ENCODE measurements around the gene COL16A1. TPM values are rescaled to one million over a fixed set of nuclear protein-coding genes. Genes with fewer than 3 reads are reported as not detected.

COL16A1 gene
- total RNA-seq, 2 donors from 2014 or later = 10.1 to 15.8 TPM

DNA sequence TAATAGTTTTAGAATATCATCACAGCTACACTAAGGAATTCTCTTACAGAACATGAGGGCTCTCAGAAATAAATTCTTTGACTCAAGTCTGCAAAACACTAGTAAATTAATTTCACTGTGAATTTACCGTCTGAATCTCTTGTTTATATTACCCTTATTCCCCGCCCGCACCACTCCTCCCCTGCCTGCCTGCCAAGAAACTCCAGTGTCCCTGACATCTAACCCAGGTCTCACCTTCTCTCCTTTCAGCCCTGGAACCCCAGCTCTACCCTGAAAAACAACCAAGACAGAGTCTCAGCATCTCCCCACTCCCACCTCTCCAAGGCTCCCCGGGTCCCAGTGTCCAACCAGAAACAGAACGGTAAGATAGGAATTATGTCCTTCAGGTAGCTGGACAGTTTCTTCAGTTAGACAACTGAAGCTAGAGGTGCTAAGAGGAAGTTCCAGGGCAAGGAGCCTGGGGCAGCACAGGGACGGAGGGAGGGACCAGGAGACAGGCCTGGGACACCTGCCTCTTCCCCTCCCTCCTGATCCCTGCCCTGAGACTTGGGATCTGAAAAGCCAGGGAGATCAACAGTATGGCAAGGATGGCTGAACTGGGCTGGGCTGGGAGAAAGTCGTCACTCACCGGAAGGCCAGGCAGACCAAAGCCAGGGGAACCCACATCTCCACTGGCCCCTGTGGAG lies 15.4 kb downstream of the COL16A1 start:
- no peak for ATAC-seq
- intact Hi-C loops (cut with DNase I) = no loop called here
- no peak overlapping the region for H3K4me3 ChIP-seq
- WGBS, 2 donors = 47 to 50% methylated on average over 7 to 8 of the region's 8 CpGs
- no peaks in the 10 kb centered on the region for H3K4me1 ChIP-seq
- H3K36me3 ChIP-seq (replicated peaks in 1 of 2; ENCODE audit: insufficient read depth in 1 of 2, low read depth in 2 of 2) = no peaks in the 10 kb centered on the region
- H3K27me3 ChIP-seq = no peaks in the 10 kb centered on the region
- H3K27ac ChIP-seq = no peak overlapping the region
- DNase-seq = no peak
- no peaks in the 10 kb centered on the region for H3K9me3 ChIP-seq
- TF ChIP-seq, protein P1, sequence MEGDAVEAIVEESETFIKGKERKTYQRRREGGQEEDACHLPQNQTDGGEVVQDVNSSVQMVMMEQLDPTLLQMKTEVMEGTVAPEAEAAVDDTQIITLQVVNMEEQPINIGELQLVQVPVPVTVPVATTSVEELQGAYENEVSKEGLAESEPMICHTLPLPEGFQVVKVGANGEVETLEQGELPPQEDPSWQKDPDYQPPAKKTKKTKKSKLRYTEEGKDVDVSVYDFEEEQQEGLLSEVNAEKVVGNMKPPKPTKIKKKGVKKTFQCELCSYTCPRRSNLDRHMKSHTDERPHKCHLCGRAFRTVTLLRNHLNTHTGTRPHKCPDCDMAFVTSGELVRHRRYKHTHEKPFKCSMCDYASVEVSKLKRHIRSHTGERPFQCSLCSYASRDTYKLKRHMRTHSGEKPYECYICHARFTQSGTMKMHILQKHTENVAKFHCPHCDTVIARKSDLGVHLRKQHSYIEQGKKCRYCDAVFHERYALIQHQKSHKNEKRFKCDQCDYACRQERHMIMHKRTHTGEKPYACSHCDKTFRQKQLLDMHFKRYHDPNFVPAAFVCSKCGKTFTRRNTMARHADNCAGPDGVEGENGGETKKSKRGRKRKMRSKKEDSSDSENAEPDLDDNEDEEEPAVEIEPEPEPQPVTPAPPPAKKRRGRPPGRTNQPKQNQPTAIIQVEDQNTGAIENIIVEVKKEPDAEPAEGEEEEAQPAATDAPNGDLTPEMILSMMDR (IDR thresholded peaks at IDR 0.05) = no peak
- no peak for TF ChIP-seq POLR2A (IDR thresholded peaks at IDR 0.05)

DNA sequence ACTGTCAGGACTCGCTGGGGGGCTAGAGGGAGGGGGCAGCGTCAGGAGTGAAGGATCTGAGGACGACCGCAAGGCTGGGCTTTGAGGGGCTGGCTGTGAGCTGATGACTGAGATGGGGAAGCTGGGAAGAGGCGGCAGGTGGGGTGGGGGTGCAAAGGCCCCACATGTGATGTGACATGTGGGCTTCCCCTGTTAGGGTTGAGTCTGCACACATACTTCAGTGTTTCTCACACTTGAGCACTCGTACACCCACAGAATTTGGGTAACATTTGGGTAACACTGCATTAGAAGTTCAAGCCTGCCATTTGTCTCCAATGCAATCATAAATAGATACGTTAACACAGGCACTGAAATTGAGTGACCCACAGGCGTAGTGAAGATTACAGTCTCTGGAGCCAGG lies 16.2 kb downstream of the COL16A1 start:
- DNase-seq = no peak
- intact Hi-C loops (cut with DNase I) = no loop called here
- WGBS, 2 donors = 69 to 84% methylated on average over 8 of the region's 8 CpGs
- TF ChIP-seq POLR2A (IDR thresholded peaks at IDR 0.05) = no peak
- TF ChIP-seq, protein P1 (IDR thresholded peaks at IDR 0.05) = no peak
- H3K9me3 ChIP-seq = no peaks in the 10 kb centered on the region
- no peaks in the 10 kb centered on the region for H3K27me3 ChIP-seq
- no peaks in the 10 kb centered on the region for H3K36me3 ChIP-seq (replicated peaks in 1 of 2; ENCODE audit: insufficient read depth in 1 of 2, low read depth in 2 of 2)
- H3K4me3 ChIP-seq = no peak overlapping the region
- H3K27ac ChIP-seq = no peak overlapping the region
- no peak for ATAC-seq
- no peaks in the 10 kb centered on the region for H3K4me1 ChIP-seq

DNA sequence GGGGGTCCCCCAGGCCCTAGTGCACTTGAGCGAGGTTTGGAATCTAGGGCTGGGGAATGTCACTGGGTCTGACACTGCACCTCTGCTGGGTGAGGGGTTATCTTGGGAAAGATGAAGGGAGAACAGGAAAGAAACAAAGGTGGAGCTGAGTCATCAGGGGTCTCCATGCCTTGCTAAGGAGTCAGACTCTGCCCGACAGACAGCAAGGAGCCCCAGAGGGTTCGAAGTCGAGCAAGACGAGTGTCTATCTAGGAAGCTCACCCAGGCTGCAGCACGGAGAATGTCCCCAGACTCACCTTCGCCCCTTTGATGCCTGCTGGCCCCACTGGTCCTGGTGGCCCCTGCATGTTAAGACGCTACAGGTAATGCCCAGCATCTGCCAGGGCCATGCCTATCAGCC lies 18.0 kb downstream of the COL16A1 start:
- Histone ChIP-seq H3K27me3 (no peaks in the 10 kb centered on the region), H3K36me3 (replicated peaks in 1 of 2; ENCODE audit: insufficient read depth in 1 of 2, low read depth in 2 of 2) (no peaks in the 10 kb centered on the region), H3K27ac (no peak overlapping the region), H3K4me1 (no peaks in the 10 kb centered on the region), H3K4me3 (no peak overlapping the region), H3K9me3 (no peaks in the 10 kb centered on the region)
- DNase-seq (no peak), ATAC-seq (no peak)
- WGBS, 2 donors = 73 to 77% methylated on average over 6 to 8 of the region's 8 CpGs
- TF ChIP-seq, protein P1 (IDR thresholded peaks at IDR 0.05) = no peak
- no peak for TF ChIP-seq POLR2A (IDR thresholded peaks at IDR 0.05)
- intact Hi-C loops (cut with DNase I) = no loop called here

DNA sequence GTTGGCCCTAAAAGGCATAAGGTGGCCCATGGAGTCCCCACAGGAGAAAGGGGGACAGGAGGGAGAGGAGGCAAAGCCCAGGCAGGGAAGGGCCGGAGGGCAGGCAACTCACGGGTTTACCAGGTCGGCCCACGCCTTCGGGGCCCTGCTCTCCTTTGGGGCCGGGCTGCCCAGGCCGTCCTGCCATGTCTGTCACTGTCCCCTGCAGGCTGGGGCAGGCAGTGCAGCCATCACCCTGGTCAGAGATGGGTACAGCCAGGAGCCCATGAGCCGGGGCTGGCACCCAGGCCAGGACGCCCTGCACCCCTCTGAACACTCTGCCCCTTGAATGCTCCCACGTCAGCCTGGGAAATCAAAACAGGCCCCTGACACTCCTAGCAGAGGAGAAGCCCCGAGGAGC lies 19.8 kb downstream of the COL16A1 start:
- Histone ChIP-seq H3K4me3 (no peak overlapping the region), H3K9me3 (no peaks in the 10 kb centered on the region), H3K27me3 (no peaks in the 10 kb centered on the region), H3K4me1 (no peaks in the 10 kb centered on the region), H3K27ac (no peak overlapping the region), H3K36me3 (replicated peaks in 1 of 2; ENCODE audit: insufficient read depth in 1 of 2, low read depth in 2 of 2) (no peaks in the 10 kb centered on the region)
- TF ChIP-seq POLR2A (IDR thresholded peaks at IDR 0.05) = no peak
- TF ChIP-seq, protein P1 (IDR thresholded peaks at IDR 0.05) = peak in 6 of 7 experiments; percentile 18 to 49 (median 32)
- peak in 1 of 4 donors; percentile 50 for DNase-seq
- intact Hi-C loops (cut with DNase I) = no loop called here
- no peak for ATAC-seq
- WGBS, 2 donors = 40% methylated on average over 2 to 11 of the region's 11 CpGs

DNA sequence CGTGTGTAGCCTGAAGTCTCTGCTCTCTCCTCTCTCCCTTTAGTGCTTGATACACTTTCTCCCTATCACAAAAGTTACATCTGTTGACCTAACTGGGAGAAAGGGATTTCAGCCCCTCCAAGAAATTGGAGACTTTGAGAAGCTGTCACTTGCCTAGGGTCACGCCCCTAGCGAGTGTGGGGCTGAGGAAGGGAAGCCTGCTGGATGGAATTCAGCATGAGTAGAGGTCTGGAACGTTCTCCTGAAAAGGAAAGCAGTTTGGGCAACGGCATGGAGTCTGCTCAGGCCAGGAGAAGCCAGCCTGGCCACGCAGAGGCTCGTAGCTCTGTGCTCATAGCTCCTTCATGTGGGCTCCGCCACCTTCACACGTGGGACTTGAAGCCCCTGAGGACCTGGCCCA lies 22.4 kb downstream of the COL16A1 start:
- no peaks in the 10 kb centered on the region for H3K9me3 ChIP-seq
- H3K4me3 ChIP-seq = no peak overlapping the region
- WGBS, 2 donors = 66 to 68% methylated on average over 9 of the region's 9 CpGs
- TF ChIP-seq, protein P1 (IDR thresholded peaks at IDR 0.05) = no peak
- no peak for TF ChIP-seq POLR2A (IDR thresholded peaks at IDR 0.05)
- no peaks in the 10 kb centered on the region for H3K4me1 ChIP-seq
- H3K27ac ChIP-seq = no peak overlapping the region
- no peaks in the 10 kb centered on the region for H3K27me3 ChIP-seq
- no peak for DNase-seq
- no peaks in the 10 kb centered on the region for H3K36me3 ChIP-seq (replicated peaks in 1 of 2; ENCODE audit: insufficient read depth in 1 of 2, low read depth in 2 of 2)
- intact Hi-C loops (cut with DNase I) = no loop called here
- no peak for ATAC-seq
